Fibroblast of mammary gland (primary cell): ENCODE data around the gene BOLA1.
A peak's percentile ranks its signal among the peaks of the same experiment; 100 is the strongest.

Source experiments
- DNase-seq: peaks from one replicate; pipeline ENCODE4 v3.0.0-alpha.2; 2010; ENCODE audit warnings: low read depth
- H3K4me3 ChIP-seq: 2 replicates; pipeline ENCODE4 v1.5.1; 2011; ENCODE audit warnings: low read depth, mild to moderate bottlenecking, low read length, moderate library complexity; ENCODE audit not compliant: control insufficient read depth
- CTCF ChIP-seq: conservative IDR thresholded peaks from 2 replicates; pipeline ENCODE4 v1.5.1; 2011; ENCODE audit warnings: low read depth, low read length, inconsistent platforms; ENCODE audit not compliant: control insufficient read depth, insufficient read depth

BOLA1 gene

GRCh38 chr1:149927563-149928400, 28.4 kb downstream of the BOLA1 start, which contains the start of gene SF3B4:
Gene SF3B4 (minus strand): TSS chr1:149927803. CDS start chr1:149927759, 44 bp downstream.
- peak within 1 kb of the TSS; percentile 96 for H3K4me3 ChIP-seq
- TF ChIP-seq CTCF = no peak
- DNase-seq = peak; percentile 87

GRCh38 chr1:149928401-149928724, 29.0 kb downstream of the BOLA1 start:
- no peak for DNase-seq
- TF ChIP-seq CTCF = no peak
- peak overlapping the region; percentile 96 for H3K4me3 ChIP-seq

GRCh38 chr1:149929856-149930255, 30.5 kb downstream of the BOLA1 start:
- no peak overlapping the region for H3K4me3 ChIP-seq
- TF ChIP-seq CTCF = no peak
- no peak for DNase-seq

- DNase-seq = peak; percentile 32
- TF ChIP-seq CTCF = no peak
- no peak overlapping the region for H3K4me3 ChIP-seq
Measured at GRCh38 chr1:149931212-149931790, 31.9 kb downstream of the BOLA1 start.

GRCh38 chr1:149932474-149932873, 33.1 kb downstream of the BOLA1 start:
- H3K4me3 ChIP-seq = no peak overlapping the region
- no peak for DNase-seq
- TF ChIP-seq CTCF = no peak

GRCh38 chr1:149933208-149933607, 33.8 kb downstream of the BOLA1 start:
- no peak for DNase-seq
- no peak overlapping the region for H3K4me3 ChIP-seq
- no peak for TF ChIP-seq CTCF
